ENCODE measurements around the gene SEPTIN2. TPM values are rescaled to one million over a fixed set of nuclear protein-coding genes. Genes with fewer than 3 reads are reported as not detected.
A peak's percentile ranks its signal among the peaks of the same experiment; 100 is the strongest.
"Not testable (repeated sequence)": the region's sequence is repeated elsewhere in the genome, so short reads cannot be mapped to it uniquely, and the experiment has no call there.

SEPTIN2 gene
- total RNA-seq, 1 donor from 2014 or later: 139 TPM

DNA sequence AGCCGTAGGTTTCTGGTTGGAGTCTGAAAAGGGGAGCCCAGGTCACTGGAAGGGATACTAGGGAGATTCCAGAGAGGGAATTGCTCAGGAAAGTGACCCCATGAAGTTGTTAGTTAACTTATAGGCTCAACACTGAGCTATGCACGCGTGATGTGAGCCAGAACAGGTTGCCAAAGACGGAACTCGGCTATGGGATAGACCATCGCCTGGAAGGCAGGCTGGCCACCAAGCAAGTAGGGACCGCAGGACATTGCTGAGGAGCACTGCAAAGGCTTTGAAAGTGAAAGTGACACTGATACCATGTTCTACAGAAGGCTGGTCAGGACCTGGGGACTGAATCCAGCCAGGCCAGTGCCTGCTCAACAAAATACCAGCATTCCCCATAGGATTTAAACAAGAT lies 47.7 kb downstream of the SEPTIN2 start:
- intact Hi-C loops (cut with DNase I): no loop called here
- ATAC-seq (ENCODE audit: poor library complexity) (no peak), DNase-seq (no peak)

DNA sequence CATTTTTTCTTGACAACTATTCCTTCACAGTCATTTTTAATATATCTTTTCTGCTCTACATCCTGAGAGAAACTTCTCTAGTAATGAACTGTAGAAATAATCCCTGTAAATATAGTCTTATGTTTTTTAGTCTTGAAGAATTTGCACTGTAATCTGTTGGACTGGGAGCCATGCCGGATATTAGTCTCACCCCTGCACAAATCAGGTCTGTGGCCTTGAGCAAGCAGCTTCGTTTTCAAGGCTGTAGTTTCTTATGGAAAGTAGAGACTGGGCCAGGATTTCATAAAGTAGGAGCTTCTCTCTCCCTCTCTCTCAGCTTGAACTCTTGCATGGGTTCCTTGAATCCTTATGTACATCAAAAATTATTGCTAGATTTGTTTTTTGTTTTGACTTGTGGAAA lies 49.1 kb downstream of the SEPTIN2 start:
- intact Hi-C loops (cut with DNase I): no loop called here
- no peak for ATAC-seq (ENCODE audit: poor library complexity)
- DNase-seq: no peak

DNA sequence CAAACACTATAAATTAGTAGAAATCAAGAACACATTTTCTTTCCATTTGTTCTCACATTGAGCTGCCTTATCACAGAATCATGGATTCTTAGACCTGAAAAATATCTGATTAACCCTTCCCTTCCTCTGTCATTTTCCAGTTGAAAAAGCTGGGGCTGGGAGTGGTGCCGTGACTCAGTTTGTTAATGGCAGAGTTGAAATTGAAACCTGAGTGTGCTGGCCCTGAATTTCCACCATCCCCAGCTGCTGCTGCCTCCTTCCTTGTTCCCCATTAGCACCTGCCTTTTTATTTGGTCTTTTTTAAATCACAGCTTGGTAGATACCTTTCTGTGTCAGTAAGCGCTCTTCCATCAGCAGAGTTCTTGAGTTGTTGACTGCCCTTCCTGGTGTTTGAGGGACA lies 51.0 kb downstream of the SEPTIN2 start:
- ATAC-seq (ENCODE audit: poor library complexity) (no peak), DNase-seq (no peak)
- intact Hi-C loops (cut with DNase I): no loop called here

DNA sequence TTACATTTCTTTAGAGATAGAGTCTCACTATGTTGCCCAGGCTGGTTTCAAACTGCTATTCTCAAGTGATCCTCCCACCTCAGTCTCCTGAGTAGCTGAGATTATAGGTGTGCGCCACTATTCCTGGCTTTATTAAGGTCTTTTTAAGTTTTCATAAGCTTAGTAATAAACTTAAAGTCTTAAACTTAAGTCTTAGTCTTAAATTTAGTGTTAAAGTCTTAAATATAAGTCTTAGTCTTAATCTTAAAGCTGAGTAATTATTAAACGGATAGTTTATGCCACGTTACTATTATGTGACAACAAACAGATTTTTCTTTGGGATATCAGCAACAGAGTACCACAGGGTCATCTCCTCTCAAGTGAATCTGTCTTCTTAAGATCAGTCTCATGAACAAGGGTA lies 52.9 kb downstream of the SEPTIN2 start:
- DNase-seq (no peak), ATAC-seq (ENCODE audit: poor library complexity) (no peak)
- intact Hi-C loops (cut with DNase I): no loop called here

DNA sequence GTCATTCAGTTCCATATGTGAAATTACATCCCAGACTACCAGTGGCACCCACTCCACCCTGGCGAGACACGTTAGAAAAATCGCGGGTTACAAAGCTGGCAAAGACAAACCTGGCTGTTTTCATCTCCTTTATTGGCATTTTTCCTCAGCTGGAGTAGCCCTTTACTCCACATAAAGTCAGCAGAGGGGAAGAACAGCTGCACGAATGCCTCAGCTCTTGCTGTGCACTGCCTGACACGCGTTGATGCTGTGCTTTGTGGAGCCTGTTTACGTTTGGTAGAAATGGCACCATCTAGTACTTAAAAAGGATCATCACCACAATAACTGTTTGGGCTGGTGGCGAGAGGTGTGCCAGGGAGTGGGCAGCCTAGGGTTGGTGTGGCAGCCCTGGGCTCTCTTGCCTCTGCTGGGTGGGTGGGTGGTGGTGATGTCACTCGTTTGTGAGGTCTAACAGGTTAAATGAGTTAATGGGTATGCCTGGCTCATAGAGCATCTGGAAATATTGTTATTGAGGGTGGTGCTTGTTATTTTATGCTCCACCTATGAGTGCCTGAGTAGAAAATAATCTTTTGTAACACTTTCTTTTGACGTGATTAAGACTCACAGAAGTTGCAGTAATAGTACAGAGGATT lies 56.8 kb downstream of the SEPTIN2 start:
- intact Hi-C loops (cut with DNase I): no loop called here
- ATAC-seq (ENCODE audit: poor library complexity): no peak
- DNase-seq: no peak

DNA sequence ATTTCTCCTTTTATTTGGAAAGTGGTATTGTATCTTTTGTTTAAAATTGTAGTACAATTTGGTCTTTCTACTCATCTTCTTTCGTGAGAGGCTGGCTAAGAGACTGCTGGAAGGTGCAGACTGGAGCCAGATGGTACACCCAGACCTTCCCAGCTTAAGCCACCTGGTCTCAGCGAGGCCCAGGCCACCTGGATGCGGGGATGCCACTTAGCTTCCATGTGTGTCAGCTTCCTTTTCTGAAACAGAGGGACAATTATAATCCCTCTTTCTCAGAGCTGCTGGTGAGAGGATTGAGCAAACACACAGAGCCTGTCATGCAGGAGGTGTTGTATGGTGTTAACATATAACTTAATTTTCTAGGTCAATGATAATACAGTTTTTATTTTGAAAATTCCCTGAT lies 57.7 kb downstream of the SEPTIN2 start:
- no peak for DNase-seq
- intact Hi-C loops (cut with DNase I): no loop called here
- ATAC-seq (ENCODE audit: poor library complexity): no peak

DNA sequence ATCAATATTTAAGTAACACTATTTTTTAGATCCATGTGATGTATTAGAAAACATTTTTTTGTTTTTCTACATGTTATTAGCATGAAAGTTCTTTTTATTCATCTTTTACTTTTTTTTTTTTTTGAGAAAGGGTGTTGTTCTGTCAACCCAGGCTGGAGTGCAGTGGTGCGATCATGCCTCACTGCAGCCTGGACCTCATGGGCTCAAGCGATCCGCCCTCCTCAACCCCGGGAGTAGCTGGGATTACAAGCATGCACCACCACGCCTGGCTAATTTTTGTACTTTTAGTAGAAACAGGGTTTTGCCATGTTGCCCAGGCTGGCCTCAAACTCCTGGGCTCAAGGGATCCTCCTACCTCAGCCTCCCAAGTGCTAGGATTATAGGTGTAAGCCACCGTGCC lies 58.2 kb downstream of the SEPTIN2 start:
- DNase-seq; ATAC-seq (ENCODE audit: poor library complexity); intact Hi-C loops (cut with DNase I): not testable (repeated sequence)

DNA sequence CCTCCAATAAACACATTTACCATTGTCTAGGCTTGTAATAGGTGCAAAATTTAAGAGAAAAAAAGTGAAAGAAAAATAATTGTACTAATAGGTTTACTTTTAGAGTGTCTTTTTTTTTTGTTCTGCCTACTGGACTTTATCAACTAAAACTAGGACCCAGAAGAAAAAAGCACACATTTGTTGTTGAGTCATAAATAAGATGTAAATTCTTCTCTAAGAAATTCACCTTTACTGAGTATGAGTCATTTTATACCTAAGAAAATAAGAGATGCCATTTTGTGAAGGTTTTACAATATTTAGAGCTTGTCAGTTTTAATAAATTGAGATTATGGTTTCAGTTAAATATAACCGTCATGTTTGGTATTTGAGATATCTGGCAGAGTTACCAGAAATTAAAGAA lies 59.6 kb downstream of the SEPTIN2 start:
- DNase-seq: no peak
- ATAC-seq (ENCODE audit: poor library complexity): no peak
- intact Hi-C loops (cut with DNase I): no loop called here

DNA sequence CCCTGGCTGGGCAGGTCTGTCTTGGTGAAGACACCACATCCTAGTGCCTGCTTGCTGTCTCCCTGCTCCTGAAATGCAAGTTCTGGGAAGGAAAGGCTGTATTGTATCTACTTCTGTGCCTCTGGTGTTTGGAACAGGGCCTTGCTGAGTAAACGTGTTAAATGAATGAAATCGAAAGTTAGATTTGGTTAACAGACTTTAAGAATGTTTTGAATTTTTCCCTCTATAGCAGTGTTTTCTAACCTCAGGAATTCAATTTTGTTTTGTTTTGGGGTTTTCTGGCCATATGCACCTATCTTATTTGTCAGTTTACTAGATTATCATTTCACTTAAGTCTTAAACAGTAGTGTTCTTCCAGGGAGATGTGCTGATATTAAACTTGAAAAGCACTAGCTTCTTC lies 61.1 kb downstream of the SEPTIN2 start:
- intact Hi-C loops (cut with DNase I): no loop called here

DNA sequence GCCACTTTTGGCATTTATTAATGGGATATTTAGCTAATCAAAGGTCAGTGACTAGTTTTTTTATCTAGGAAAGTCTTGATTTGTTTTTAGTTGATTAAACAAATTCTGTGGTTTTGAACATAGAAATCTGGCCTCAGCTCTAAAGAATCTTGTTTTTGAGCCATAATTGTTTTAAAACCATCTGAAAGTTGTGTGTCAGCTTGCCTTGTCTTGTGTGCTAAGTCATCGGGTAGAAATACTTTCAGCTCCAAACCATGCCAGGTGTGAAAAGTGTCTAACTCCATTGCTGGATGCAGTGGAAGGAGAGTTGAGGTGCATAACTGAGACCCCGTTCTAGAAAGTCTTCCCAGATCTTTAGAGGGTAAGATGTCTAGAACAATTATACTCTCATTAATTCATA lies 63.1 kb downstream of the SEPTIN2 start:
- intact Hi-C loops (cut with DNase I): no loop called here
- DNase-seq (no peak), ATAC-seq (ENCODE audit: poor library complexity) (no peak)

More for the DNA sequence above, 61.1 kb downstream of the SEPTIN2 start:
- DNase-seq: no peak
- ATAC-seq (ENCODE audit: poor library complexity): no peak

DNA sequence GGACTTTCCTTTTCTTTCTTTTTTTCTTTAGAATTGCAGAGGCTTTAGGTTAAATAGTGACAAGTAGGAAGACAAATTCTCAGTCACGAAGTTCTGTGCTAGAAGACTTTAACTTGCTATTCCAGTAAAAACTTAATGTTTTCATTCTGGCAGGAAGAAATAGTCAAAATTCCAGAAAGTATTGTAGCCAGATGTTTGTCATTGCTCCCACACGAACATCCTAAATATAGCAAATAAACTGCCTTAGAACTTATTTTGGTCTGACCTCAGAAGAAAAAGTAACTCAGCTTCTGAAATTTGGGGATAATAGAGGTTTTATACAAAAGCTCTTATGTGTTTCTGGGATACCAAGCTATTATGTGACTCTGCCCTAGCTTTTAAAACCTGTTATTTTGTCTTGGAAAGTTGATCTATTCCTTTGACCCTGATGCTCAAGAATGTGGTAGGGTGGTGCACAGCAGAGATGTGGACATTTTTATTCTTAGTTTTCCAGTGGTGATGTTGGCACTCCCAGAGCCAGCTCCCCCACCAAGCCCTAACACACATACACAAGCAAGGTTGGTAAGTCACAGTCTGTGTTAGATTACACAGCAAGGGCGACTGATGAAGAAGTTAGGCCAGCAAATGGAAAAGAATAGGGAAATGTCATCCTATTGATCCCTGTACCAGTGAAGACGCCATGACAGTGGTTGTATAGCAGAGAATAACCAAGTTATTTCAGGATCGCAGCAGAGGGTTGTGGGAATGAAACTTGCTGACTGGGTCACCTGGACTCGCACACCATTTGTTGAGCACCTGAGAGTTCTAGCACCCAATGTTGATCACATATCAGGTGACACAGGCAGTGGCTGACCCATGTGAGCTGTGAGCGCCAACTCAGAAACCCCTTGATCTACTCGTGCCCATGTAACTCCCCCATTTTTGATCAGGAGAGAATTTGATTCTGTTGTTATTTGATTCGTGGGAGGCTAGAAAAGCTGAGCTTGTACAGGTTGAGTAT lies 64.1 kb downstream of the SEPTIN2 start:
- ATAC-seq (ENCODE audit: poor library complexity) (no peak), DNase-seq (no peak)
- intact Hi-C loops (cut with DNase I): no loop called here

DNA sequence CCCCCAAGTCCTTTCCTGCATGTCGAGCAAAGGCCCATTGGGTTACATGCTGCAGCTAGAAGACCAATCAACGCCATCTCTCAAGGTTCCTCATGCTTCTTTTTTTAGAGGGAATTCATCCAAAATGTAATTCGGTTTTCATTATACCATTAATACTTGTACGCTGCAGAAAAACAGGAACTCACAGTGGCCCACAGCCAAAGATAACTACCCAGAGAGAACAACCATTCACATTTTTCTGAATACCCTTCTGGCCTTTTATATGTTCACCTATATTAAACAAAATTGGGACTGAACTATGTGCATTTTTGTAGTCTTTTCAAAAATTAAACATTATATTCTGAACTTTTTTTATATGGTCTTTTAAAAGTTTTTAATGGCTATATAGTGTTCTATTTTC lies 66.1 kb downstream of the SEPTIN2 start:
- ATAC-seq (ENCODE audit: poor library complexity): no peak
- no peak for DNase-seq
- intact Hi-C loops (cut with DNase I): no loop called here

DNA sequence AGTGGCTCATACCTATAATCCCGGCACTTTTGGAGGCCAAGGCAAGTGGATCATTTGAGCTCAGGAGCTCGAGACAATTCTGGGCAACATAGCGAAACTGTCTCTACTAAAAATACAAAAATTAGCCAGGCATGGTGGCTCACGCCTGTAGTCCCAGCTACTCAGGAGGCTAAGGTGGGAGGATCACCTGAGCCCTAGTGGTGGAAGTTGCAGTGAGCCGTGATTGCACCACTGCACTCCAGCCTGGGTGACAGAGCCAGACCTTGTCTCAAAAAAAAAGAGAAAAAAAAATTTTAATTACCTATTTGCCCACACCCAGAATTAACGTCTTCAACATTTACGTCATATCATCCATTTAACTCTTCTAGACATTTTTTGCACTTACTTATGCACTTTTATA lies 69.7 kb downstream of the SEPTIN2 start:
- intact Hi-C loops (cut with DNase I); ATAC-seq (ENCODE audit: poor library complexity); DNase-seq: not testable (repeated sequence)

DNA sequence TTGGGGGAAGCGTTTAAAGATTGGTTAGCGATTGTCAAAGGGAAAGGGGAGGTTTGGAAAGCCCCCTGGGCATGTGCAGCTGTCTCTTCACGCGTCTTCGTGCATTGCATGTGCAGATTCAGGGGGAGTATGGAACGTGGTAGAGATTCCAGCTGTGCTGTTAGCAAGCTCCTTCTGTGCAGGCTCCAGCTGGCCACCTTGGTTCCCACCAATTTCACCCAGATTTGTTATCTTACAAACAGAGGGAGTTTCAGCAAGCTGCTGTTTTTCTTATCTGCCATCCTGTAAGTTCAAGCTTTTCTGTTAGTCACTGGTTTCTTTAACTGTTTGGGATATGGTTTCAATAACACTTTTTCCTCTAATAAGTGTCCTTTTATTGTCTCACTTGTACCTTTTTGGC lies 70.8 kb downstream of the SEPTIN2 start:
- intact Hi-C loops (cut with DNase I): no loop called here
- no peak for ATAC-seq (ENCODE audit: poor library complexity)
- DNase-seq: no peak

DNA sequence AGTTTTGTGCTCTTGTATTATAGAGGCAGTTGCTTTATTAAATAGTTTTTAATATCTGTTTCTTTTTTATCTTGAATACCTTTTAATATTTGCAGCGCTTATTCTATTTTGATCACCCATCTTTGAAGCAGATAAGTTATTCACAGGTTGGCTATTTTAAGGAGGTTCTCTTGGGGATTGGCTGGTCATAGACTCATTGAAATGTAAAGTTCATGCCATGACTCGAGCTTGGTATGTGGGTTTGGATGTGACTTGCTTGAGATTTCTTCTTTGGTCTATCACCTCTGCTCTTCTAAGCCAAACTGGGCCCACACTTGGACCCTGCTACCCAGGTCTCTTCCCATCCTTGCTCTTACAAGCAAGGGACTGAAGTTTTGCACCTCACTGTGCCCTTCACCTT lies 74.0 kb downstream of the SEPTIN2 start:
- DNase-seq (no peak), ATAC-seq (ENCODE audit: poor library complexity) (no peak)
- intact Hi-C loops (cut with DNase I): no loop called here

DNA sequence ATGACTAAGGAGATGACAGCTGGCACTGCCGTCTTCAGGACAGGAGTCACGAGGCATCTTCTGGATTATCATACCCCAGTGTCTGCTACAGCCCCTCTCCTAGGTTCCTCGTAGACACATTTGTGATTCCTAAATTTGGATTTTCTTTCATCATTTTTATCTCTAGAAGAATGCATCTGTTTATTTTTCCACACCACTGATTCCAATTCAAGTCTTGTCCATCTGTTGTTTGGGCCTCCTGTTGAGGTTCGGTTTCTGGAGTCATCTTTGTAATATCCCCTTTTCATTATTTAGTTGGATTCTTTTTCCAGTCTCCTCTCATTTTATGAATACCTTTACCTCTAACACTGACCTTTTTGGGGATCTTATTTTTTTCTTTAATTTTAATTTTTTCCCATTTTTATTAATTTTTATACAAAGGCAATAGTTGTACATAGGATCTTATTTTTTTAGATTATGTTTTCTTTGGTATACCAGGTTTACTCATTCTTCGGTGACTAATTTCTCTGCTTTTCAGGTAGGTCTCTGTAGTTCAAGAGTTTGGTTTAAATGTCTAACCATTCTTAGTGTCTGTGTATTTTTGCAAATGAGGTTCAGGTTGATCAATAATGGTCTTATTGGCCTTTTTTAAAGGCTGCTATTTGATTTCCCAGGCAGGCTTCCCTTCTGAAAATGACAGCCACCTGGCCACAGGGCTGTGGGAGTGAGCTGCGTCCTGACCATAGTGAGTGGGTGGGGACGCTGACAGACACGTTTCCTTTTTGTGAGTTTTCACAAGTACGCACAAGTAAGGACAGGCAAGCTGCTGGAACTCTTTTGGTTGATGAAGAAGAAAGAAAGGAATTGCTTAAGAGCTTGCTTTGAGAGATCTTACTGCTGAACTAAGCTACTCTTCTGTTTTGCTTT lies 74.8 kb downstream of the SEPTIN2 start:
- DNase-seq: no peak
- intact Hi-C loops (cut with DNase I): no loop called here
- ATAC-seq (ENCODE audit: poor library complexity): no peak

DNA sequence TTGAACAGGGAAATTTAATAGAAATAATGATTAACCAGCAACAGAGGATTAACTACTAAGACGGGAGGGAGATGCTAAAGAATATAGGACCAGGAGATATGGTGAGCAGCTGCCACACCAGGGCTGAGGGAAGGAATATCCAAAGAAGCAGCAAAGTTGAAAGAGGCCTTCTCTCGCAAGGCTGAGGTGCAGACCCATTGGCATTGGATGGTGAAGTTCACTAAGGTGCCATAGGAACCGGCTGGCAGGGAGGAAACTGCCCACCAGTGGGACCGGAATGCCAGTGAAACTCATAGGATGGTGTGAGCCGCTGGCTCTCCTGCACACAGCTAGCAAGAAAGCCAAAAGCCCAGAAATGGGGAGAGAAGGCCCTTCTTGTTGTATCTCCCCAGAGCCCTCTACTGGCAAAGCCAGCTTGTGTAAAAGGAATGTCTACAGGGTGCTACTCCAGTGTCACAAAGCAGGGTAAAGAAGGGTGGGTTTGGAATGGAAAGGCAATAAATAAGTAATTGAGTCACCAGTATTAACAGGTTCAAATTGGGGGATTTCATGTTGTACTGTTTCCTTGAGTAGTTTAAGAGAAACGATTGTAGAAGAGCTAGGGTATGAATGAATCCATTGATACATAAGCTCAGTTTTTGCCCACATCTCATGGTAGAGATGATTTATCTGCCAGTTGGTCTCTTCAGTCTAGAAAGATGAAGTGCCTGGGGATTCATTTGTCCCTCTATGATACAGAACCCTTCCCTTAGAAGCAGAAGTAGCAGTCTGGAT lies 76.4 kb downstream of the SEPTIN2 start:
- intact Hi-C loops (cut with DNase I): no loop called here
- no peak for DNase-seq
- peak; percentile 58 for ATAC-seq (ENCODE audit: poor library complexity)

DNA sequence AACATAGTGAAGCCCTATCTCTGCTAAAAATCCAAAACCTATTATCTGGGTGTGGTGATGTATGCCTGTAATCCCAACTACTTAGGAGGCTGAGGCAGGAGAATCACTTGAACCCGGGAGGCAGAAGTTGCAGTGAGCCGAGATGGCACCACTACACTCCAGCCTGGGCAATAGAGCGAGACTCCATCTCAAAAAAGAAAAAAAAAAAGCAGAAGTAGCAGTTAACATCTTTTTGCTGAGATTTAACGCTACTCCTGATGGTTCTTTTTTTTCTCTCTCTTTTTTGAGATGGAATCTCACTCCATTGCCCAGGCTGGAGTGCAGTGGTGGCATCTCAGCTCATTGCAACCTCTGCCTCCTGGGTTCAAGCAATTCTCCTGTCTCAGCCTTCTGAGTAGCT lies 77.0 kb downstream of the SEPTIN2 start:
- intact Hi-C loops (cut with DNase I); DNase-seq; ATAC-seq (ENCODE audit: poor library complexity): not testable (repeated sequence)

Data from Right ventricle myocardium superior (tissue), 1 donor.